ENCODE measurements around the gene CCNG2. TPM values are rescaled to one million over a fixed set of nuclear protein-coding genes. Genes with fewer than 3 reads are reported as not detected.
A peak's percentile ranks its signal among the peaks of the same experiment; 100 is the strongest.

CCNG2 gene
- total and polyA plus RNA-seq, 2 of the 4 experiments (the other 2 are of a cell fraction): 11.3 to 14.9 TPM

DNA sequence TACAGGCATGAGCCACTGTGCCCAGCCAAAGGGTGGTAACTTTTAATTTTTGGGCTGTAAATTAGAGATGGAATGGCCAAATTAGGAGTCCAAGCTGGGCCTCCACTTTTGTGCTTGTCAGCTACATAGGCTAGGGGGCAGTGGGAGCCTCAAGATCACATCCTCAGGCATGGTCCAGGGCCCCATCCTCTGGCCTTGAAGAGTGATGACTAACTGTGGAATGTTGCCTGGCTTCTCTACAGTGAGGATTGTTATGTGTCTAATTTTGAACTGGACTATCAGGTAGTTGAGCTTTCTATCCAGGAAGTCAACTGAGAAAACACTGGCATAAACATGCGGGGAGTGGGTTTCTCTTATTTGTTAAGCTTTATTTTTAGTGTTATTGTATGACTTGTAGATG, 33.0 kb downstream of the CCNG2 start:
- no peak; the same call in 1 of the 2 replicates for ATAC-seq (ENCODE audit: low read depth)

More for the DNA sequence above, 33.0 kb downstream of the CCNG2 start:
- Histone ChIP-seq H3K27me3 (ENCODE audit: control insufficient read depth, insufficient read depth, low read length) (peaks cover 42% of the 10 kb centered on the region), H4K20me1 (ENCODE audit: insufficient read depth, low read length) (no peaks in the 10 kb centered on the region), H2AK9ac (replicated peaks; ENCODE audit: low read depth, low read length, poor library complexity) (no peak overlapping the region), H2BK20ac (ENCODE audit: low read depth, low read length) (no peak overlapping the region), H3K4ac (ENCODE audit: low read depth, low read length) (no peak overlapping the region), H3K36me3 (ENCODE audit: control insufficient read depth, insufficient read depth, low read length) (no peaks in the 10 kb centered on the region), H3K9ac (ENCODE audit: low read depth, low read length) (no peak overlapping the region), H3K14ac (replicated peaks; ENCODE audit: low read depth, low read length) (no peak overlapping the region), H3K79me1 (ENCODE audit: low read depth in 1 of 2, low read length in 2 of 2) (no peaks in the 10 kb centered on the region), H4K8ac (ENCODE audit: low read depth in 2 of 2, low read length in 2 of 2) (no peak overlapping the region), H3K4me3 (ENCODE audit: insufficient read depth, low read depth, low read length) (no peak overlapping the region), H3K18ac (ENCODE audit: low read depth, low read length) (no peak overlapping the region), H3K27ac (ENCODE audit: insufficient read depth, low read length) (no peak overlapping the region), H3K56ac (ENCODE audit: extremely low read depth, insufficient read depth, low read length) (no peak overlapping the region), H2BK120ac (ENCODE audit: low read depth, low read length) (no peak overlapping the region), H2BK15ac (ENCODE audit: low read depth, low read length) (no peak overlapping the region), H2AFZ (replicated peaks; ENCODE audit: low read length, poor library complexity) (no peak overlapping the region), H3K9me1 (ENCODE audit: insufficient read depth, low read length) (no peaks in the 10 kb centered on the region), H3K4me2 (ENCODE audit: low read depth, low read length) (no peak overlapping the region), H4K5ac (ENCODE audit: low read depth, low read length) (no peak overlapping the region), H3K23ac (ENCODE audit: low read depth, low read length) (no peak overlapping the region), H2BK5ac (ENCODE audit: low read depth, low read length, poor library complexity, severe bottlenecking) (no peak overlapping the region), H3K4me1 (ENCODE audit: control insufficient read depth, insufficient read depth, low read length) (no peaks in the 10 kb centered on the region), H4K91ac (ENCODE audit: insufficient read depth, low read depth, low read length) (no peak overlapping the region), H3K9me3 (ENCODE audit: control insufficient read depth, insufficient read depth, low read length) (peaks cover 4% of the 10 kb centered on the region; the same call in 1 of the 2 replicates), H2AK5ac (ENCODE audit: low read depth, low read length) (no peak overlapping the region)
- in situ Hi-C loops (cut with MboI; ENCODE audit: low sequenced_read_pairs) (no loop called here), dilution Hi-C loops (cut with HindIII; ENCODE audit: low sequenced_read_pairs, unreplicated experiment) (no loop called here), intact Hi-C loops (cut with micrococcal nuclease) (no loop called here)
- peak; percentile 6 for DNase-seq
- no TSS peak for BruUV-seq (replicated peaks)
- no CpG with 5 or more reads among the region's 1 CpG for WGBS, 2 experiments (ENCODE audit: extremely low coverage in 2 of 2, insufficient read length in 1 of 2)
- no peak for TF ChIP-seq CHD1 (IDR thresholded peaks at IDR 0.05; ENCODE audit: low read depth, low read length)
- TF ChIP-seq RCOR1 (IDR thresholded peaks at IDR 0.05; ENCODE audit: insufficient replicate concordance, low read length): no peak
- TF ChIP-seq MXI1 (IDR thresholded peaks at IDR 0.05; ENCODE audit: borderline replicate concordance, low read depth, low read length): no peak
- no peak for TF ChIP-seq RFX5 (IDR thresholded peaks at IDR 0.05; ENCODE audit: low read depth, low read length)
- no peak for TF ChIP-seq SMC3 (IDR thresholded peaks at IDR 0.05; ENCODE audit: low read depth, low read length)
- TF ChIP-seq, protein P1, sequence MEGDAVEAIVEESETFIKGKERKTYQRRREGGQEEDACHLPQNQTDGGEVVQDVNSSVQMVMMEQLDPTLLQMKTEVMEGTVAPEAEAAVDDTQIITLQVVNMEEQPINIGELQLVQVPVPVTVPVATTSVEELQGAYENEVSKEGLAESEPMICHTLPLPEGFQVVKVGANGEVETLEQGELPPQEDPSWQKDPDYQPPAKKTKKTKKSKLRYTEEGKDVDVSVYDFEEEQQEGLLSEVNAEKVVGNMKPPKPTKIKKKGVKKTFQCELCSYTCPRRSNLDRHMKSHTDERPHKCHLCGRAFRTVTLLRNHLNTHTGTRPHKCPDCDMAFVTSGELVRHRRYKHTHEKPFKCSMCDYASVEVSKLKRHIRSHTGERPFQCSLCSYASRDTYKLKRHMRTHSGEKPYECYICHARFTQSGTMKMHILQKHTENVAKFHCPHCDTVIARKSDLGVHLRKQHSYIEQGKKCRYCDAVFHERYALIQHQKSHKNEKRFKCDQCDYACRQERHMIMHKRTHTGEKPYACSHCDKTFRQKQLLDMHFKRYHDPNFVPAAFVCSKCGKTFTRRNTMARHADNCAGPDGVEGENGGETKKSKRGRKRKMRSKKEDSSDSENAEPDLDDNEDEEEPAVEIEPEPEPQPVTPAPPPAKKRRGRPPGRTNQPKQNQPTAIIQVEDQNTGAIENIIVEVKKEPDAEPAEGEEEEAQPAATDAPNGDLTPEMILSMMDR (conservative IDR thresholded peaks at IDR 0.05; ENCODE audit: low read depth, low read length): no peak
- no peak for TF ChIP-seq BHLHE40 (IDR thresholded peaks at IDR 0.05; ENCODE audit: low read depth, low read length)
- no peak for TF ChIP-seq CEBPB (IDR thresholded peaks at IDR 0.05; ENCODE audit: low read depth, low read length)
- TF ChIP-seq, protein P2, sequence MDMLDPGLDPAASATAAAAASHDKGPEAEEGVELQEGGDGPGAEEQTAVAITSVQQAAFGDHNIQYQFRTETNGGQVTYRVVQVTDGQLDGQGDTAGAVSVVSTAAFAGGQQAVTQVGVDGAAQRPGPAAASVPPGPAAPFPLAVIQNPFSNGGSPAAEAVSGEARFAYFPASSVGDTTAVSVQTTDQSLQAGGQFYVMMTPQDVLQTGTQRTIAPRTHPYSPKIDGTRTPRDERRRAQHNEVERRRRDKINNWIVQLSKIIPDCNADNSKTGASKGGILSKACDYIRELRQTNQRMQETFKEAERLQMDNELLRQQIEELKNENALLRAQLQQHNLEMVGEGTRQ (IDR thresholded peaks at IDR 0.05; ENCODE audit: low read depth, low read length): no peak
- TF ChIP-seq RAD21 (IDR thresholded peaks at IDR 0.05; ENCODE audit: low read length): no peak
- TF ChIP-seq, protein P3, sequence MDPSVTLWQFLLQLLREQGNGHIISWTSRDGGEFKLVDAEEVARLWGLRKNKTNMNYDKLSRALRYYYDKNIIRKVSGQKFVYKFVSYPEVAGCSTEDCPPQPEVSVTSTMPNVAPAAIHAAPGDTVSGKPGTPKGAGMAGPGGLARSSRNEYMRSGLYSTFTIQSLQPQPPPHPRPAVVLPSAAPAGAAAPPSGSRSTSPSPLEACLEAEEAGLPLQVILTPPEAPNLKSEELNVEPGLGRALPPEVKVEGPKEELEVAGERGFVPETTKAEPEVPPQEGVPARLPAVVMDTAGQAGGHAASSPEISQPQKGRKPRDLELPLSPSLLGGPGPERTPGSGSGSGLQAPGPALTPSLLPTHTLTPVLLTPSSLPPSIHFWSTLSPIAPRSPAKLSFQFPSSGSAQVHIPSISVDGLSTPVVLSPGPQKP (IDR thresholded peaks at IDR 0.05; ENCODE audit: borderline replicate concordance, low read depth, low read length): no peak
- TF ChIP-seq NFE2L2 (IDR thresholded peaks at IDR 0.05; ENCODE audit: low read depth, low read length): no peak
- TF ChIP-seq FOS (IDR thresholded peaks at IDR 0.05; ENCODE audit: low read depth, low read length): no peak
- TF ChIP-seq MAZ (IDR thresholded peaks at IDR 0.05; ENCODE audit: borderline replicate concordance, low read depth, low read length): no peak
- no peak for TF ChIP-seq MAFK (IDR thresholded peaks at IDR 0.05; ENCODE audit: low read depth, low read length)
- TF ChIP-seq POLR2A (IDR thresholded peaks at IDR 0.05; ENCODE audit: low read depth, low read length): no peak
- ChIA-PET CTCF (interaction anchor here (0.6 to 1.0 kb wide), 2 partner anchors 8 to 10 kb away, joined by 3 to 4 read pairs; no protein-coding TSS in a partner anchor), POLR2A (ENCODE audit: unreplicated experiment) (no interaction called here)

All from IMR-90 (cell line).